HUDEP-2 (cell line): Measurements from ENCODE around the gene COL16A1.

Experiments
- DNase-seq, 76 experiments: peaks; one replicate each; lab custom pipeline; 2025; ENCODE audit not compliant: unreplicated experiment in 76 of 76; lab: John Stamatoyannopoulos, UW

Gene COL16A1

DNA sequence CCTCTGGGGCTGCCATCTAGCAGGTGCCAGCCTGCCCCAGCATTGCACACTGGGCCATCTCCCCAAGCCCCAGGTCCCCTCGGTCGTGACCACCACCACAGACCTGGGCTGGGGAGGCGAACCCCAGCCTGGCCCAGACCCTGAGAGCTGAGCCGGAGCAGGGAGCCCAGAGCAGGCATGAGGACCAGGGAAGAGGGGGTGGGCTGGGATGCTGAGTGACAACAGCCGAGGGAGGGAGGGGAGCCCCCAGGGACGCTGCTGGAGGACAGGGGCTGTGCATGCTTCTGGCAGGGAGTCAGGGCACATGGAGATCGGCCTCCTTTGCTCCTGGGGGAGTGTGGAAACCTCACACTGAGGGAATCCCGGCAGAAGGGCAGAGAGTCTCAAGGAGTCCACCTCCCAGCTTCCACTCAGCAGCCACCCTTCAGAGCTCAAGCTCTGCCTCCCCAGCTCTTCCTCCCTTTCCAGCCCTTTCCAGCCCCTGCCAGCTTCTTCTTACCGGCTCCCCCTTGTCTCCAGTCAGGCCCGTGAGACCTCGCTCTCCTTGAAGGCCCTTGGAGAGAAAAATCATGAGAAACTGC lies 35.4 kb downstream of the COL16A1 start:
- no peak for DNase-seq

DNA sequence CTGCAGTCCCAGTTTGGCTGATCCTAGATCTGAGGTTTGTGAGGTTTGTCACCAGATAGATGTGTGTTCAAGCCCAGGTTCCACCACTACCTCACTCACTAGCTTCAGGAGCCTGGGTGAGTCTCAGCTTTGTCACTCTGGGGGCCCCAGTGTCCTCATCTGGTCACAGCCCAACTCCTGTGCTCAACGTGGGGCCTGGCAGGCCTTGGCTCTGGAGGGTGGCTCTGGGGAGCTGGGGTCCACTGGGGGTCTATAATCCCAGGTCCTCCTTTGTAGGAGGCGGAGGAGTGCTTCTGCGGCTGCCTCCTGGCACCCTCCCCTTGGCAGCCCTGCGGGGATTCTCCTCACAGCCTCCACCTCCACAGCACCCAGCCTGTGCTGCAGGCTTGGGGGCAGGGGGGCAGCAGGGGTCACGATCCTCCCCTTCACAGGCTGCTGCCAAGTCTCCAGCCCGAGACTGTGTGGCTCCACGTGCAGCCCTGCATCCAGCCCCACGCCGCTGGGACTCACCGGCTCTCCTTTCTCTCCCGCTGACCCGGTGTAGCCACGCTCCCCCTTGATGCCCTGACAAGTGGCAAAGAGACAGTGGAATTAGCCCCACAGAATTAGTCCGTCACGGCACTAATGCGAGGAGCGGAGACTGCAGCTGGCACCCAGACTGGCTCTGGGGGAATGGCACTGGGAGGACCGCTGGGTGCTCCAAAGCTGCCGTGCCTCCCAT lies 36.6 kb downstream of the COL16A1 start:
- no peak for DNase-seq

DNA sequence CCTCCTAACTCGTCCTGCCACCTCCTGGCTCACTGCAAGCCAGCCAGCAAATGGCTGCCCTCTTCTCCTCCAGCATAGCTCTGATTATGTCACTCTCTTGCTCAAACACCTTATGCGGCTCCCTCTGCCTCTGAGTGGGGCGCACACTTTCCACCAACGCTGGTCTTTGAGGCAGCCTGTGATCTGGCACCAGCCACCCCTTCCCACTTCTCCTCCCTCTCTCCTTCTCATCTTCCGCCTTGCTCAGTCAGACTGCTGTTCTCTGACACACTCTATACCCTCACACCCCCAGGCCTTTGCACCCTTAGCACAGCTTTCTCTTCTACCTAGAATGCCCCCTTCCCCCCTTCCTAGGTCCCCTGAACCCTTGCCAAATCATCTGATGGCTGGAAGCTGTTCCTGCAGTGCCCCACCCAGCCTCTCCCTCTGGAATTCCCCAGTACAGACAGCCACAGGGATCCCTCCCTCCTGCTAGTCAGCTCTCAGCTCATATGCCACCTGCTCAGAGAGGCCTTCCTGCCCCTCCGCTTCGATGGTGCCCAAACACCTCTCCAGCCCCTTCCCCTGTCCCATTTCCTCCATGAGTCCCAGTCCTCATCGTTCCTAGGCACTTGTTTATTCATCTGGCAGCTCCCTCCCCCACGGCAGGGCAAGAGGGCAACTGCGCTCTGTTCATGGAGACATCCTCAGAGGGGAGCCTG lies 37.4 kb downstream of the COL16A1 start:
- no peak for DNase-seq

DNA sequence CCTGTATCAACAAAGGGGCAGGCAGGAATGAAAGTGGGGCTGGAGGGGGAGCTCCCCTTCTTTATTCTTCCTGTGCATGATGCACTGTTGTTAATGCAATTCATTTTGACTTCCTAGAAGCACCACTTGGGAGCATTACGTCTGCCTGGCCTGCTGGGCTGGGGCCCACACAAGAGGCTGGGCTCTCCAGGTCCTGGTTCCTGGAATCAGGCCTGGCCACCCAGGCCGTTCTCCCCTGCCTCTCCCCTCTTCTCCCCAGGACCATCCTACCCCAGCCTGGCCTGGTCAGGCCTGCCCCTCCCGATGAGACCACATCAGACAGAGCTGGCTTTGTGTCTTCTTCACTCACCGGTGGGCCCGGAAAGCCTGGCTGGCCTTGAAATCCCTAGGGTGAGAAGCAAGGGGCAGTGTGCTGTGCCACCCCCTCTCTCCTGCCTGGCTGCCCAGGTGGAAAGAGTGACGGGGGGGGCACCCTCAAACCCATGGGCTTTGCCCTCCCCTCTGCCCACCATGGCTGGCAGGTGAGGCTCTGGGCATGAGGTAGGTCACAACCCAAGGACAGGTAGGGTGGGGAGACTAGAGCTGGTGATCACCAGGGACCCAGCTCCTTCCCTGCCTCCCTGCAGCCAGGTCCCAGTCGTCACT lies 38.5 kb downstream of the COL16A1 start:
- DNase-seq, result no peak

DNA sequence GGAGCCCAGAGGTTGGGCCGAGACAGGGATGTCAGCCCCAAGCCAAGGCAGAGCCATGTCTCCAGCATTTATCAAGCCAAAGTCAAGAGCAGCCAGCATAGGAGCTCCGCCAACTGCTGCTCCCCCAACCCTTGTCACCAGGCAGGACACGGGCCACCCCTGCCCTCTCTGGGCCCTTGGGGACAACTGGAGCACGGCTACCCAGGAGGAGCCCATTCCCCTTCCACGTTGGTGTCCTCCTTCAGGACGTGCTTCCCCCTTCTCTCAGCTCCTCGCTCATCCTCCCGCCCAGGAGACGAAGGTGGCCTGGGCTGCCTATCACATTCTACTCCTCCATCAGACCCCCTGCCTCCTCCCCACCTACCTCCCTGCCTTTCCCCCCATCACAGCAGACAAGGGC lies 39.3 kb downstream of the COL16A1 start:
- DNase-seq, result no peak

DNA sequence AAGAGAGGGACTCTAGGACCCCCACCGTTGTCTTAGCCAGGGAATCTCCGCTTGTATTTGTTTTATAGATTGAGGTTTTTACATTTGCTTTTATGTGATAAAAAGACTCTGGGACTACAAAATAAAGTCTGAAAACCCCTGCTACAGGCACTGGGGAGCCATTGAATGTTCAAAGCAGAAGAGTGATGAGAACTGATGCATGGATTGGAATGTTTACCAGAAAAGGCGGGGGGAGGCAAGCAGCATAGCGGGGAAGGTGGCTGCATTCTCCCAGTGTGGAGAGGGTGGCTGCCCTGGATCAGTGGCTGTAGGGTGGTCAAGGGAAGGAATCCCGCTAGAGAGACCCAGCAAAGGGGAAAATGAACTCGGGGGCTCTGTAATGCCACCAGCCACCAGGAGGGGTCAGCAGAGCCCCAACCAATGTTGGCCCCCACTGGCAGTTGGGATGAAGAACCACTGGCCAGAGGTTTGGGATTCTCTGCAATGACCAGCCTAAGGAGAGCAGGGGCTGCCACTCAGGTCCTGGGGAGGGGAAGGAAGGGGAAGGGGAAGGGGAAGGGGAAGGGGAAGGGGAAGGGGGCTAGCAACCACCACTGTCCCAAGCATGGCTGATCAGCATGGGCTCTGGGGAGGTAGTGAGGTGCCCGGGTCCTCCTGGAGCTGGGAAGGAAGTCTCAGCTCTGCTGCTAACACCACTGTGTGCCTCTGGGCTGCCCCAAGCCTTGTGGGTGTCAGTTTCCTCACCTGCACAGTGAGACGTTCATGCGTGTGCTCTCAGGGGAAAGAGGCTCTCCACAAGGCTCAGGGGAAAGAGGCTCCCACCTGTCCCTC lies 40.0 kb downstream of the COL16A1 start:
- DNase-seq, result peak in 30 of 76 experiments; percentile 2 to 47 (median 19)

DNA sequence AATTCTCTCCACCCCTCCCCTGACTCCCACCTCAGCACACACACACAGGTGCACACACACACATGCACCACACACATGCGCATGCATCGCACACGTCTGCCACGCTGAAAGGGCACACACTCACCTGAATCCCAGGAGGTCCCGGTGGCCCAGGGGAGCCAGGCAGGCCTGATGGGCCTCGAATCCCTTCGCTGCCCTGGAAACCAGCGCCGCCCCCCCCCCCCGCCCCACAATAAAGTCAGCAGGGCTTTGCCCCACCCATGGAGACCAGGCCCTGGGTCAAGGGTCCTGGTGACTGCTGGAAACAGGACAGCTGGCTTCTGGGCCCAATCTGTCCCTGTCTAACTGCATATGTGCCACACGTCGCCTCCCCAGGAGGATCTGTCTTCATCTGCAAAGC lies 41.4 kb downstream of the COL16A1 start:
- no peak for DNase-seq

DNA sequence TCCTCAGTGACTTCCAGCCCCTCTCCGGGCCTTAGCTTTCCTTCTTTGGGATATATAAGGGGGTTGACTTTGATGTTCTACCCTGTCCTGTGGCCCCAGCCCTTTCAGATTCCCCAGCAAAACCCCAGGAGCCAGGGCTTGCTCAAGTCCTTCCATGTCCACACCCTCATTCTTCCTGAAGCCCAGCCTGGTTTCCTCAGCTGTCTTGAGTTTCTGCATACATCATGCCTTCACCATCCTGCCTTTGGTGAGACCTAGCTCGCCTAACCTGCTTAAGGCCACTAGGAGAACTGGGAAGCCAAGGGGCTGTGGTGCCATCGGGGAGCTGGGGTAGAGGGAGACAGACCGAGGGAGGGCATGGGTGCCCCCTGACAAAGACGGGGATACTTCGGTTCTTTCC lies 42.0 kb downstream of the COL16A1 start:
- DNase-seq, result no peak

DNA sequence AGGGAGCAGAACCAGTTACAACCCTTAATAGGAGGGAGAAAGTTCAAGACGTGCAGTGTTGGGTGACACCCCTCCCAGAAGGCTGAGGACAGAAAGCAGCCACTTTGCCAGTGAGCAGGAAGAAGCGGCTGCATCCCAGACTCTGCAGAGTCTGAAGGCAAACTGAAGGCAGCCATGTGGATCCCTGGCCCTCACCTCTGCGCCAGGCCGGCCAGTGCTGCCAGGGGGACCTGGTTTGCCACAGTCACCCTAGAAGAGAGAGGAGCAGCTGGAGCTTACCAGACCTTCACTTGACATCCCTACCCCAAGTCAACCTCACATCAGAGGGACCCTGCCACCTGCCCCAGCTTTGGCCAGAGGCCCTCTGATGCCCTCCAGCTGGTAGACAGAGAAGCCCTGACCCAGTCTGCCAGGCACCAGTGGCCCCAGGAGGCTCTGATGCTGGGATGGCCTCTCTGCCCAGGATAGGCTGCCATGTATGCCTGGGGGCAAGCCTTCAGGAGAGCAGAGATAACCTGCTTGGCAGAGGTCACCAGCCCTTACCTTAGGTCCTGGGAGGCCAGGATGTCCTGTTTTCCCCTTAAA lies 42.9 kb downstream of the COL16A1 start:
- DNase-seq, result no peak

DNA sequence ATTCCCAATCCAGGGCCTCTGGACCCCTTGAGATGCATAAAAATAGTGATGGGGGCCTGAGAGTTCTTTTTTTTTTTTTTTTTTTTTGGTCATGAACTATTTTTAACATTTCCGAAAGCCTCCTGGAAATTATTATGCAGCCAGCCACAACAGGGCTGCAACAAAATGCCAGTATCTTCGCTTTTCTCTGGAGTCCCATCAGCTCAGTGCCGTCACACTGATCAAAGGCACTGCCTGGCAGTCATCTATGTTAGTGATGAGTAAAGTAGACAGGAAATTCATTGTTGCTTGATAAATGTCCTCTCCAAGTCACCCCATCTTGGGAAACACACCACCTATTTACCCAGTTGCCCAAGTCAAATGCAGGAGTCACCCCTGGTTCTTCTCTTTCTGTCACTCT lies 43.9 kb downstream of the COL16A1 start:
- no peak for DNase-seq

DNA sequence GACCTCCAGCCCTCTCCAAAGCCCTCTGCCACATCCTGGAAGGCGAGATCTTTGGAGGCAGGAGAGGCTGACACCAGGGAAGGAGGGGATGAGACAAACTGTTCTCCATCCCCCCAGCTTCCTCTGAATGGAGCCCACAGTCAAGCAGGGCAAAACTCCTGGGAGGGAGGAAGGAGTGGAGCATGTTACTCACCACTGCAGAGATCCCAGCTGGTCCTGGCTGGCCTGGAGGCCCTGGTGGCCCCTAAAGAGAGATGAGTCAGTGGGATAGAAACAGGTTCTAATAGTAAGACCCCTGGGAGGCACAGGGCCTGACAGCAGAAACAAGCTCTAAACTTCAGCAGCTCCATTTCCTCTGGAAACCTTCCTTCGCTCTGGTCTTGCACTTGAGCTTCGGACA lies 45.1 kb downstream of the COL16A1 start:
- no peak for DNase-seq

DNA sequence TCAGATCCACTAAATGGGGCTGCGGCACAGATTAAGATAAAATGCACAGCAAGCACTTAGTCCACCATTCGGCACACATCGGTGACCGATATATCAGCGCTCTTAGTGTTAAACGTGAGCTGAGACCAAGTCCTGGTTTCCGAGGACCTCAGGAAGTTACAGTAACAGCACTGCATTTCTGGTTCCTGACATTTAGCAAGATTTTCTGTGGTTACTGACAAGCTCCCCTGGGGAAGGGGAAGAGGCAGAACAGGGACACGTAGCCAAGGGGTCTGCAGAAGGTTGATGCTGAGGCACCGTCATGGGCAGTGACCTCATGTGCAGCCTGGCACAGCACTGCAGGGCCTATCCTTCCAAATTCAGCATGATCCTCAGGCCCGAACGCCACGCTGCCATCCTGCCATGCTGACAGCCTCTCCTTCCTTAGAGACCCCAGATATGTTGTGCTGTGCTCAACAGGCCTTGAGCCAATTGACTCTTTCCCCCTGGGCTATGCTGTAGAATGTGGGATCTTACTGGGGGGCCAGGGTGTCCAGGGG lies 45.8 kb downstream of the COL16A1 start:
- no peak for DNase-seq

DNA sequence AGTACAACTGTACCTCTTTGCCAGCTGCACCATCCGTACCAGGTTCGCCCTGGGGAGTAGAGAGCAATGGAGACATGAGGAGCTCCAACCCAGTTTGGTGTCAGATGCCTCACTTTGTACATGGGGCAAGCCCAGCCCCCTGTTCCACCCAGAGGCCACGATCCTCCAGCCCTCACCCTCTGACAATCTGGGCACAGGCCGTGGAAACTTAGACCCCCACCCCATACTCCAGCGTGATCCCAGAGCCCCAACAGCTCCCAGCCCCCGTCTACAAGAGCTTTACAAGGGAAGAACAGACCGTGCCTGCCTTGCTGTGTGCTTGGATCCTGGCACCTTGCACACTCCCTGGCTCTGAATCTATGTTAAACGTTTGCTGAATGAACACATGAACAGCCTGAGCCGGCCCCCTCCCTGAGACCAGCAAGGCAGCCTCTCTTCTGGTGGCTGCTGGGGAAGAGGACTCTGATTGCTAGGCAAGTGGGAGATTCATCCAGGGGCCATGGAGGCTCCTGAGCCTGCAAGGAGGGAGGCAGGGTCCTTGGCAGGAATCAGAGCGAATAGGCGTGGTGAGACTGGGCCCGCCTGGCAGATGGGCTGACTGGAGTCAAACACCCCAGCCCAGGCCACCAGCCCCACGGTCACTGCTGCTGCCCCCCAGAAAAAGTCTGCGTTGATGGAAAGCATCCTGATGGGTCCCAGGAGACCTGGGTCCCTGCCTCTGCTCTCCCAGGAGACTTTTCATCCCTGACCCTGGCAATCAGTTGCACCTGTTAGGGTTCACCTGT lies 46.6 kb downstream of the COL16A1 start:
- DNase-seq, result no peak

DNA sequence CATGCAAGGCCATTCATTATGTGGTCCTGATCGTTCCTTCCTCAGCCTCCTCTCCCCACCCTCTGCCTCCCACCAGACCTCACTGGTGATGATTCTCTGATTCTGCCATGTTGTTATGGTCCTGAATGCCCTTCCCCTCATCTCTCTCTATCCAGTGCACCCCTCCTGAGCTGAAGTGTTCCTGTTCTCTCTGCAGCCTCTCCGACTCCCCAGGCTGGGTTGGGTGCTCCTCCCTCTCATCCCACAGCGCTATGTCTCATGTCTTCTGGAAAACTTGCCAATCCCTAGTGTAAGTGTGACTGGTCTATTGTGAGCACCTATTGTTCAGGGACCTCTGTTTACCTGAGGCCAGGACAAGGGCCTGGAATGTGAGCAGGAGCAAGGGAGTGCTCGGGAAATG lies 48.1 kb downstream of the COL16A1 start:
- DNase-seq, result no peak

DNA sequence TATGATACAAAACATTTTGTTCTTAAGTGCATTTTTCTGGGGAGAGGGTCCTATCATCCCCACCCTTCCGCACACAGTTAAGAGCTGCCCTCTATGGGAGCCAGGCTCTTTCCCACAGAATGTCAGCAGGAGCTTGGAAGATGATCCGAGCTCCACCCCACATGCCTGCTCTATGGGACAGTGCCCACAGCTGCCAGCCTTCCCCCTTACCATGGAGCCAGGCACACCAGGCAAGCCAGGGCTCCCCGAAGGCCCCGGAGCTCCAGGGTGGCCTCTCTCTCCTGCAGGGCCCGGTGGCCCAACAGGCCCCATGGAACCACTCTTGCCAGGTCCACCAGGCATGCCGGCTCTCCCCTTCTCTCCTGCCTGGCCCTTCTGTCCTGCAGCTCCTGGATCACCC lies 48.7 kb downstream of the COL16A1 start:
- DNase-seq, result no peak

DNA sequence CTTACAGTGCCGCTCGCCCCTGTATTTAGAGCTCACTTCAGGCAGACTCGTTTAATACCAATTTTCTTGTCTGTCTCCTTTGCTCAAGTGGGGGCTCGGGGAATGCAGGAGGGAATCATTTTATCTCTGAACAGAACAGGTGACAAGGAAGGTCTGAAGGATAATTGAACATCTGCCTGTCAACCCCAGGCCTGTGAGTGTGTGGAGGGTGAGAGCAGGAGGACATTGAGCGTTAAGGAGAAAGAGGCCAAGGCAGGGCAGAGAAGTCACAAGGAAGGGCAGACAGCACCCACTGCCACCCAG lies 49.4 kb downstream of the COL16A1 start:
- no peak for DNase-seq

DNA sequence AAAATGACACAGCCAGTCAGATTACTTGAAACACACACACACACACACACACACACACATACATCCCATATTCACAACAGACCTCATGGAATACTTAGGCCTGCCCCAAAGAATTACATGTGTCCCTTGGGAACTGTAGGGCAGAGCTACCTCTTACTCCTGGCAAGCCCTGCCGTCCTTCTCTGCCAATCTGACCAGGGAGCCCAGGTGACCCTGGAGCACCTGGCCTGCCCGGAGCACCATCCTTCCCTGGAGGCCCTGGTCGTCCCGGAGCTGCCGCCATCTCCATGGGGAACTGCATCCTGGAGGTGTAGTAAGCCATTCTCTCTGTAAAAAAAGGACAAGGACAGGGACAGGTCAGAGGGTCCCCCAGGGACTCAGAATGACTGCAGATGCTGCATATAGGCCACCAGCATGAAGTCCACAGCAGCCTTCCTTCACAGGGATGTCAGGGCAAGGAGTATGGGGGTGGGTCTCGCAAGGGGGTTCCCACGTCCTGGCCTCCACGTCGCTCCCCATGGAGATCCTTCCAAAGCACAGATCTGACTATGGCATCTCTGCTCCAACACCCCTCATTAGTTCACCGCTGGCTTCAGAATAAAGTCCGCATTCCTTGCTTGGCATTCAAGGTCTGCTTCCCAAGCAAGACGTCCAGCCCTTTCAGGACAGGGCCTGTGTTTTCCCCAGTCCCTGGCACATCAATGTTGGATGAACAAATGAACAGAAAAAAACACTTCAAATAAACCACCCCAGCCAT lies 49.9 kb downstream of the COL16A1 start:
- DNase-seq, result no peak

DNA sequence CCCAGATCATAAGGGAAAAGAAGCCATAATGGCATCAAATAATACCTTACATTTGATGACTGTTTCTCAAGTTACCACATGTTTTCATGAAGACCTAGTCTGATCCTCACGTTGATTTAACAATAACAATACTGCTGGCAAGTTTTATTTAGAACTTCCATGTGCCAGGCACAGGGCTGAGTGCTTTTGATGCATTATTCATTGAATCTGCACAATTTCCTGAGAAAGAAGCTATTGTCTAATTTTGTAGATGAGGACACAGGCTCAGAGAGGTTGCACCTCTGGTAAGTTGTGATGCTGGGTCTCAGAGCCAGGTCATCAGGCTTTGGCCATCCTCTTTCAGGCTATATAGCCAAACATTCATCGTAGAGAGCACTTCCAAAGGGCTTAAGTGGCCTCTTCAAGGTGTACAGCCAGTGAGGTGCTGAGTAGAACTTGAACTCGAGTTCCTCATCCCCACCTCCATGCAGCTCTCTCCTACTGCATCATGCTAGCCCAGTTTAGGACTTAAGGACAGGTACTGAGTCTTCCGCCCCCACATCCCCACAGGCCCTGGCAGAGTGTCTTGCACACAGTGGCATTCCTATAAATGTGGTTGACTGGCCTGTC lies 50.8 kb downstream of the COL16A1 start:
- DNase-seq, result no peak
